Measurements from ENCODE around the gene NR4A3. TPM values are rescaled to one million over a fixed set of nuclear protein-coding genes. Genes with fewer than 3 reads are reported as not detected.
A peak's percentile ranks its signal among the peaks of the same experiment; 100 is the strongest.

NR4A3 gene
- total RNA-seq, 1 donor from 2014 or later = 6.2 TPM

- peaks cover 11% of the 10 kb centered on the region for H3K27me3 ChIP-seq (ENCODE audit: low read depth)
- no peaks in the 10 kb centered on the region for H3K36me3 ChIP-seq
- DNase-seq = no peak
- H3K27ac ChIP-seq (replicated peaks) = no peak overlapping the region
- H3K9me3 ChIP-seq (replicated peaks) = no peaks in the 10 kb centered on the region
- H3K4me1 ChIP-seq = no peaks in the 10 kb centered on the region
- TF ChIP-seq CTCF (IDR thresholded peaks at IDR 0.05; ENCODE audit: borderline replicate concordance) = no peak
- no peak overlapping the region for H3K4me3 ChIP-seq
- intact Hi-C loops (cut with micrococcal nuclease) = no loop called here
Observed at GRCh38 chr9:99895510-99895909, 73.8 kb downstream of the NR4A3 start.

- no peak for TF ChIP-seq CTCF (IDR thresholded peaks at IDR 0.05; ENCODE audit: borderline replicate concordance)
- Histone ChIP-seq H3K27ac (replicated peaks) (no peak overlapping the region), H3K4me1 (no peaks in the 10 kb centered on the region), H3K9me3 (replicated peaks) (no peaks in the 10 kb centered on the region), H3K27me3 (ENCODE audit: low read depth) (peaks cover 11% of the 10 kb centered on the region), H3K4me3 (no peak overlapping the region), H3K36me3 (no peaks in the 10 kb centered on the region)
- intact Hi-C loops (cut with micrococcal nuclease) = loop anchor here (2.0 kb wide), 1 partner anchor 51 kb away; no protein-coding TSS in a partner anchor
- no peak for DNase-seq
Observed at GRCh38 chr9:99896119-99896518, 74.4 kb downstream of the NR4A3 start.

- no peaks in the 10 kb centered on the region for H3K27me3 ChIP-seq (ENCODE audit: low read depth)
- H3K36me3 ChIP-seq = no peaks in the 10 kb centered on the region
- H3K4me1 ChIP-seq = peaks cover 26% of the 10 kb centered on the region
- H3K4me3 ChIP-seq = no peak overlapping the region
- H3K27ac ChIP-seq (replicated peaks) = no peak overlapping the region
- no peak for DNase-seq
- no peak for TF ChIP-seq CTCF (IDR thresholded peaks at IDR 0.05; ENCODE audit: borderline replicate concordance)
- H3K9me3 ChIP-seq (replicated peaks) = no peaks in the 10 kb centered on the region
- intact Hi-C loops (cut with micrococcal nuclease) = no loop called here
Observed at GRCh38 chr9:99903393-99903792, 81.7 kb downstream of the NR4A3 start.

GRCh38 chr9:99905833-99906402 is 84.2 kb downstream of the NR4A3 start:
- intact Hi-C loops (cut with micrococcal nuclease) = no loop called here
- Histone ChIP-seq H3K4me1 (peaks cover 36% of the 10 kb centered on the region), H3K27ac (replicated peaks) (peak overlapping the region; percentile 97), H3K27me3 (ENCODE audit: low read depth) (no peaks in the 10 kb centered on the region), H3K9me3 (replicated peaks) (no peaks in the 10 kb centered on the region), H3K36me3 (no peaks in the 10 kb centered on the region), H3K4me3 (peak overlapping the region; percentile 89)
- DNase-seq = no peak
- no peak for TF ChIP-seq CTCF (IDR thresholded peaks at IDR 0.05; ENCODE audit: borderline replicate concordance)

GRCh38 chr9:99906403-99907207 is 84.9 kb downstream of the NR4A3 start, which contains the start of gene STX17:
Gene STX17, plus strand, starts transcription at chr9:99906654. Its CDS starts 8,586 bp downstream, at chr9:99915240.
- Histone ChIP-seq H3K27ac (replicated peaks) (peak within 1 kb of the TSS; percentile 97), H3K36me3 (peaks cover 2% of the 10 kb centered on the region), H3K4me3 (peak within 1 kb of the TSS; percentile 89), H3K4me1 (peaks cover 36% of the 10 kb centered on the region), H3K27me3 (ENCODE audit: low read depth) (no peaks in the 10 kb centered on the region), H3K9me3 (replicated peaks) (no peaks in the 10 kb centered on the region)
- peak; percentile 9 for TF ChIP-seq CTCF (IDR thresholded peaks at IDR 0.05; ENCODE audit: borderline replicate concordance)
- DNase-seq = peak; percentile 80
- intact Hi-C loops (cut with micrococcal nuclease) = no loop called here

Data from left ventricle myocardium inferior (tissue), 1 donor.